ENCODE data around the gene CTNNBL1.

The CTNNBL1 gene

GRCh38 chr20:37863289-37863688 is 169.5 kb downstream of the CTNNBL1 start:
- DNase-seq: no peak

DNA sequence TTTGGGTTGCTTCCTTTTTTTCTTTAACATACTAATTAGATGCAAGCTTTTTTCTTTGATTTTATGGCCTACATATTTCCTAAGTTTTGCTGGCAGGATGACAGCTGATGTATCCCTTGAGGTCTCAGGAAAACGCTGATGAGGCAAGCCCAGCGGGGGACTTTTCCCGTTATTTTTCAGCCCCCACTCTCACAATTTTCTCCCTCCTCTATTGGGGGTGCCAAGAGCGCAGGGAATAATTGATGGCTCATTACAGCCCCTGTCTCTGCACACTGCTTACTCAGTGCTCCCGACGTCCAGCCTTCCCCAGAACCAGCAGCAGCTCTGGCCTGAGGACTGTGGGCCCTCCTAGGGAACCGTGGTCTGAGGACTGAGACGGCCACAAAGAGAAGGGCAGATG is 170.5 kb downstream of the CTNNBL1 start:
- no peak for DNase-seq

GRCh38 chr20:37866051-37866450 is 172.2 kb downstream of the CTNNBL1 start:
- no peak for DNase-seq

GRCh38 chr20:37867289-37868195 is 173.7 kb downstream of the CTNNBL1 start:
- no peak for DNase-seq

DNA sequence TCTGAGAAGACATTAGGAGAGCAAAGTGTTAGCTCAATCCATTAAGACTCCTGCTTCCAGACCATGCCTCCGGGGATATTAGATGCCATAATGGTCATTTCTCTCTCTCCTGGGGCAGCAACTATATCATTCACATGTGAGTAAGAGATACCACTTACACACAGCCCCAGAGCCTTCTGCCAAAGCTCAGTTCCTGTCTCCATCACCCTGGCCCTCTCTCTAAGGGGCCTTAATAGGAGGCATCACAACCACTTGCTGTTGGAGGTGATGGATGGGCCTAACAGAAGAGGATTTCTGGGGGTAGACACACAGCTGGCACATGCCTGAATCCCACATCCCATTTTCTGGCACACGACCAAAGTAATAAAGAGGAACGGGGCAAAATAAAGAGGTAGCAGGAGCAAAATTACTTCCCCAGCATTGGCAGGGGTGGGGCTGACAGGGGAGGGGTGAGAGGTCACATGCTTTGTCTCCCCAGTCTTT is 175.1 kb downstream of the CTNNBL1 start:
- DNase-seq: no peak

GRCh38 chr20:37869334-37869861 is 175.6 kb downstream of the CTNNBL1 start:
- DNase-seq: no peak

- DNase-seq: no peak
Measured at GRCh38 chr20:37870294-37870693, 176.5 kb downstream of the CTNNBL1 start.

GRCh38 chr20:37871751-37872150 is 177.9 kb downstream of the CTNNBL1 start:
- no peak for DNase-seq

GRCh38 chr20:37872161-37872560 is 178.3 kb downstream of the CTNNBL1 start:
- DNase-seq: no peak

DNA sequence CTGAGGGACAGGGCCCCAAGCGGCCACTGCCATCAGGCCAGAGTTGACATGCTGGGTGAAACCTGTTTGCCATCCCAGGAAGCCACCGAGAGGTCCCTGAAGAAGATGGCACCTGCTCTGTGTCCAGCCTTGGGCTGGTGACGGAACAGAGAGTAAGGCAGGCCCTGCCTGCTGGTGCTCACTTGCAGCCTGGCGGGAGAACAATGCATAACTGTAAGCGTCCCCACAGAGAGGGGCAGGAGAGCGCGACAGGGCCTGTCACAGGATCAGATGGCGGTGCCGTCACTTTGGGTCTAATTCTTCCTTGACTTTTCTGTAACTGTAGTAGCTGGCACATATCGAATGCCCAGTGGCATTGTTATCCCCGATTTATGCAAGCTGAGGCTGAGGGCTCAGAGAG is 180.1 kb downstream of the CTNNBL1 start:
- DNase-seq: no peak

DNA sequence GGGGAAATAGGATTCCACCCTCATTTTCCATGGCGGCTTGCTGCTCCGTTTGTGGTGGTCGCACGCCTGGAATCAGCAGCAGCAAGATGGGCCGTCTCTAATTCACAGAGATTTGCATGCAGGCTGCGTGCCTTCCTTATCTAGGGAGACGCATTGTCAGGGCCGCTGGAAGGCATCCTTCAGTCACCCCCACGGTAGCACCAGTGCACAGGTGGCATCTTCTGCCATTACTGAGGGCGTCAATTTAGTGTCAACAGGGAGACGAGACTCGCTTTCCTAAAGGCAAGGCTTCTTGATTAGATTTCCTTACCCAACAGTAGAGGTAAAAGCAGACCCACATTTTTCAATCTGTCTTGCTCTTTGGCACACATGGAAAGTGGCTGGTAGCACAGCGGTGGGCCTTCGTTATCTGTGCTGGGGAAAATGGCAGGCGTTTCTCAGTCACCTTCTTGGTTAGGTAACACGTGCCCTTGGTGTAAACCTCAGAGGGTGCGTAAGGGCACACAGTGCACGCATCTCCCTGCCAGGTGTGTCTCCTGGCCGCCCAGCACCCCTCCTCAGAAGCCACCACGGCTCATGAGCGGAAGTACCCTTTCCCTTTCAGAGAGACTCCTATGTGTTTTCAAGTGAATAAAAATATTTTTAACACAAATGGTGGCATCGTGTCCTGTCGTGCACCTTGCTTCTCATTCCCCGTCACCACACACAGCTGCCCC is 181.8 kb downstream of the CTNNBL1 start:
- no peak for DNase-seq

GRCh38 chr20:37876863-37877262 is 183.0 kb downstream of the CTNNBL1 start:
- DNase-seq: no peak

DNA sequence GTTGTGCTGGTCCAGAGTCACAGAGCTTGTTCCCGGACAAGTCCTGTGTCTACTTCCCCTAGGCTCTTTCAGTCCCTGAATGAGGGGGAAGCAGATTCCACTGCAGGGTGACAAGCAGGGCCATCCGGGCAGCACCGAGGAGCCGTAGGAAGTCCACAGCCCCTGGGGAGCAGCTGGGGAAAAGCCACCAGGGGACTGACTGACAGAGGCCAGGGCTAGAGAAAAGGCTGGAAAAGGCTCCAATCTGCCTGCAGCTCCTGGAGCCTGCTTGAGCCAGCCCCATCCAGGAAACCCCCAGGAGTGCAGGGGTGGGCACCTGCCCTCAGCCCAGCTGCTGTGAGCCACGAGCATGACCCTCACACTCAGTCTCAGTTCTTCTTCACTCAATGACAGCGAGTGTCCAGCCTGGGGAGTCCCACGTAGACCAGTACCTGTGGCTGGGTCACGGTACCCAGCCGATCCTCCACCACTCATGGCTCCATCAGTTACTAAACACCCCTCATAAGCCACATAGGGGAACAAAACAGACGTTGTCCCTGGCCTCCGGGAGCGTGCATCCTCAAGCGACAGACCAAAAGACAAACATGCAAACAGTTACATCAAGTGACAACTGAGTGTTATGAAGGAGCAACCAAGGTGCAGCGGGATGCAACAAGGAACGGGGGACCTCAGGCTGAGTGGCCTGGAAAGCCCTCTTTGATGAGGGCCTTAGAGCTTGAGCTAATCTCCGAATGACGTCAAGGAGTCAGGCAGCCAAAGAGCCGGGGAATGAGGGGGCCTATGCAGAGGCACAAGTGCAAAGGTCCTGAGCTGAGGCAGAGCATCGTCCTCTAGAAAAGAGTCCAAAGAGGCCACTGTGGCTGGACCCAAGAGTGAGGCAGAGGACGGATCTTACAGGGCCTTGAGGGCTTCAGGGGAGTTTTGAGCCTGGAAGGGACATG is 184.3 kb downstream of the CTNNBL1 start:
- no peak for DNase-seq

GRCh38 chr20:37878835-37879599 is 185.2 kb downstream of the CTNNBL1 start:
- peak; percentile 21 for DNase-seq

GRCh38 chr20:37879843-37880242 is 186.0 kb downstream of the CTNNBL1 start:
- DNase-seq: no peak

DNA sequence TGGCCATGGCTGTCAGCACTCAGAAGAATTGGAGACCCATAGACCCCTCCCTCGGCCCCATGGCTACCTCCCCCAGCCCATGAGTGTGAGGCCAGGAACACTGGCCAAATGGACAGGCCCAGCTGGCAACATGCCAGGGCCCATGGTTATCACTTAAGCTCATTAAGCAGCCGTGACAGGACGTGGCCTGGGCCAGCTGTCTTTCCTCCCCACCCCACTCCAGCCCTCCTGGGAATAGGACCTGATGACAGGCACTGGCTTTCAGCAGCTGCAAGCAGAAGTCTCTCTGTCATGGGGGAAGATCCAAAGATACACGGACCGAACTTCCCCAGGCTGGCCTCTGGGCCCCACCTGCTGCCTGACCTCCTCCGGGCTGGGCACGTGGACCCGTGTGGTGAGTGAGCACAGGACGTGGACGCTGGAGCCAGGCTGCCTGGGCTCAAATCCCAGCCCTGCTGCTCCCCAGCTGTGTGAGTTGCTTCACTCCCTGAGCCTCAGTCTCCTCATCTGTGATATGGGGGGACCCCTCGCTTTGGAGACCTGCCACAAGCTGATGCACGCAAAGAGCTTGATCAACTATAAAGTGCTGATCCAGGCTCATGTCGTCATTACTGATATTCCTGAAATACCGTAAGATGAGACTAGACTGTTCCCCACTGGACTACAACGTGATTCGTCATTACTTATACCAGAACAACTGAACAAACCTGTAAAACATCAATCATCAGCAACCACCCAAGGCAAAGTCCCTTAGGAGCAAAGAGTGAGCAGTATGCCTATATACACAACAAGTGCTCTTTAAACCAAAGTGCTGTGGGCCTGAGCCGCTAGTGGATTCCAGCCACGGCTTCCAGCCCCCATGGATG is 187.1 kb downstream of the CTNNBL1 start:
- peak; percentile 73 for DNase-seq

GRCh38 chr20:37881601-37882343 is 187.9 kb downstream of the CTNNBL1 start:
- DNase-seq: peak; percentile 31

- peak; percentile 82 for DNase-seq
Measured at GRCh38 chr20:37882961-37883712, 189.3 kb downstream of the CTNNBL1 start.

GRCh38 chr20:37885042-37885441 is 191.2 kb downstream of the CTNNBL1 start:
- no peak for DNase-seq

Measured in DMS153 (cell line).